Hypothalamus (tissue), 51 donors: ENCODE data around the gene SLC2A11.

ENCODE experiments used
- DNase-seq, 51 donors: peaks; one replicate each; lab custom pipeline; 2025; lab: John Stamatoyannopoulos, UW

Gene SLC2A11

GRCh38 chr22:23857606-23858483 is at the start of gene SLC2A11:
SLC2A11 (plus strand) TSS chr22:23857875; CDS start chr22:23858000, 125 bp downstream.
- peak; percentile 62 to 98 (median 92) for DNase-seq

DNA sequence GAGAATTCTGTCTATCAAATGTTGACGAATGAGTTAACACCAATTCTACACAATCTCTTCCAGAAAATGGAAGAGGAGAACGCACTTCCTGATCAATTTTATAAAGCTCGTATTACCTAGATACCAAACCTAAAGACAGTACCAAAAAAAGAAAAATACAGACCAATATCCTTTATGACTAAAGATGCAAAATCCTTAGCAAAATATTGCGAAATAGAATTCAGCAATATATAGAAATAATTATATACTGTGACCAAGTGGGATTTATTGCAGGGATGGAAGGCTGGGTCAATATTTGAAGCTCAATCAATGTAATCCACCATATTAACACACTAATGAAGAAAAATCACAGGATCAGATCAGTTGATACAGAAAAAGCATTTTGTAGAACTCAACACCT is 45.3 kb upstream of the SLC2A11 start:
- DNase-seq, result no peak

- no peak for DNase-seq
Measured at GRCh38 chr22:23815541-23816155, 42.0 kb upstream of the SLC2A11 start.

GRCh38 chr22:23816156-23816976 is 41.3 kb upstream of the SLC2A11 start:
- DNase-seq, result peak in 17 of 51 donors; percentile 12 to 52 (median 26)

GRCh38 chr22:23817146-23817545 is 40.5 kb upstream of the SLC2A11 start:
- no peak for DNase-seq

DNA sequence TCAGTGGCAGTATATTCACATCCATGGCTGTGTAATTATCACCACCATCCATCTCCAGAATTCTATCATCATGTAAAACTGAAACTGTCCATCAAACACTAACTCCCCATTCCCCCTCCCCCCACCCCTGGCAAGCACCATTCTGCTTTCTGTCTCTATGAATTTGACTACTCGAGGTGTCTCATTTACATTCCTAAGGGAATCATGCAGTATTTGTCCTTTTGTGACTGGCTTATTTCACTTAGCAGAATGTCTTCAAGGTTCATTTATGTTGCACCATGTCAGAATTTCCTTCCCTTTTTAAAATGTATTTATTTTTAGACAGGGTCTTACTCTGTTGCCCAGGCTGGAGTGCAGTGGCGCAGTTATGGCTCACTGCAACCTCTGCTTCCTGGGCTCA is 39.1 kb upstream of the SLC2A11 start:
- no peak for DNase-seq

DNA sequence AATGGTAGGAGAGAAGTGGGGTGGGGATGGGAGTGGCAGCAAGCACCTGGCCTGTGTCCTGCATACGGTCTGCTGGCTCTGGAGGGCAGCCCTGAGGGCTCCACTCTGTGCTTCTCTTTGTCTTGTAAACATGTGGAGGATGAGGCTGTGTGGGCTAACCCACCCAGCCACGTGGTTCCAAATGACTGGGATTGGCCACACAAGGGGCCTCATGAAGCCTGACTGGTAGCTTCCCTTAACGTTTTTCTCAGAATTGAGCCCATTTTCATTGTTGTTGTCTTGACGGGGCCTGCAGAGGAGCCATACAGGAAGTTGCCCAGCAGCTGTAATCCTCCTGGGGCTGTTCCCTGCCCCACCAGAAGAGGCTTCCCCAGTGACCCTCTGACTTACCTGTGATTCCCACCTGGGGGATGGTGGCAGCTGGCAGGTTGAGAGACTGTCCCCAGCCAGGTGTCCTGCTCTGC is 36.9 kb upstream of the SLC2A11 start:
- no peak for DNase-seq

DNA sequence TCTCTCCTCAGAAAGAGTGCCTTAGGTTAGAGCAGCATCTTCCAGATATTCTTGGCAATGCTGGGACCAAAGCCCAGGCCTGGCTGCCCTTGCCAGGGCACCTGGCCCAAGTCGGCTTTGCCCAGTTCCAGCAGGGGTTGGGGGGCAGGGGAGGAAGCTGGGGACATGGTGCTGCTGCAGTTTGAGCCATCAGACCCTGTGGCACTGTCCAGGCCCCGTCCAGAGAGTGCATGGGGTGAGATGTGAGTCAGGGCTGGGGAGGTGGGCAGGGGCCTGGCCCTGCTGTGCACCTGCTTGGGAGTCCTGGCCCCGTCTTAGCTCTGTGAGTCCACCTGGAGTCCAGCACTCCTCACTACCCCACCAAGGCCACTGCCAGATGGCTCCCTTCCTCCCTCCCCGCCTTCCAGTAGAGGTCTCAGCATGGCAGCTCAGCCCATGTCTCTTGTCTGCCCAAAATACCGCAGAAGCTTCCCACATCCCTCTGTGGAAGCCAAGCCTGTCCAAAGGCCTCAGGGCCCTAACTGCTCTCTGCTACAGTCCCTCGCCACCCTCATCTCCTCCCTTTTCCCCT is 35.5 kb upstream of the SLC2A11 start:
- DNase-seq, result peak in 12 of 51 donors; percentile 16 to 56 (median 33)

- peak in 1 of 51 donors; percentile 38 for DNase-seq
Measured at GRCh38 chr22:23823331-23823791, 34.3 kb upstream of the SLC2A11 start.

GRCh38 chr22:23824476-23825245 is 33.0 kb upstream of the SLC2A11 start:
- no peak for DNase-seq

DNA sequence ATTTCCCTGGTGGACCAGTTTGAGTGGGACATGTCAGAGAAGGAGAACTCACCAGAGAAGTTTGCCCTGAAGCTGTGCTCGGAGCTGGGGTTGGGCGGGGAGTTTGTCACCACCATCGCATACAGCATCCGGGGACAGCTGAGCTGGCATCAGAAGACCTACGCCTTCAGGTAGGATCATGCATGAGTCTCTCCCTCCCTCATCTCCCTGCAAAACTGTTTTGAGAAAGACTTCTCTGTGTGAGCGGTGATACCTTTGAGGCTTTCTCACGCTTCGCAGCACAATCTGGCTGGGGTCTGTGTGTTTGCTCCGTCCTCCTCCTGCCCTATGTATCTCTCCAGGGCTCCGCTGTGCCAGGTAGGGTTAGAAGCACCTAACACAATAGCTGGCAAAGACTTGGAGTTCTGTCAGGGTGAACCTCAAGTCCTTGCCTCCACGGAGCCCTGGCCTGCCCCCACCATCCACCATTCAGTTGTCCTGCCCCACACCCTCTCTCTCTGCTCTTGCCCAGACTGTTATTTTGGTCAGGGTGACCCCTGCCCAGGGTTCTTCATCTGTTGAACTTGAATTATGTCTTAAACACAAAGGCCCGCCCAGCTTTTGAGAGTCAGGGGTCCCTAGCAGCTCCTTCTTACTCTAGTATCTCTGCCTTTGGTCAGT is 32.3 kb upstream of the SLC2A11 start:
- no peak for DNase-seq

DNA sequence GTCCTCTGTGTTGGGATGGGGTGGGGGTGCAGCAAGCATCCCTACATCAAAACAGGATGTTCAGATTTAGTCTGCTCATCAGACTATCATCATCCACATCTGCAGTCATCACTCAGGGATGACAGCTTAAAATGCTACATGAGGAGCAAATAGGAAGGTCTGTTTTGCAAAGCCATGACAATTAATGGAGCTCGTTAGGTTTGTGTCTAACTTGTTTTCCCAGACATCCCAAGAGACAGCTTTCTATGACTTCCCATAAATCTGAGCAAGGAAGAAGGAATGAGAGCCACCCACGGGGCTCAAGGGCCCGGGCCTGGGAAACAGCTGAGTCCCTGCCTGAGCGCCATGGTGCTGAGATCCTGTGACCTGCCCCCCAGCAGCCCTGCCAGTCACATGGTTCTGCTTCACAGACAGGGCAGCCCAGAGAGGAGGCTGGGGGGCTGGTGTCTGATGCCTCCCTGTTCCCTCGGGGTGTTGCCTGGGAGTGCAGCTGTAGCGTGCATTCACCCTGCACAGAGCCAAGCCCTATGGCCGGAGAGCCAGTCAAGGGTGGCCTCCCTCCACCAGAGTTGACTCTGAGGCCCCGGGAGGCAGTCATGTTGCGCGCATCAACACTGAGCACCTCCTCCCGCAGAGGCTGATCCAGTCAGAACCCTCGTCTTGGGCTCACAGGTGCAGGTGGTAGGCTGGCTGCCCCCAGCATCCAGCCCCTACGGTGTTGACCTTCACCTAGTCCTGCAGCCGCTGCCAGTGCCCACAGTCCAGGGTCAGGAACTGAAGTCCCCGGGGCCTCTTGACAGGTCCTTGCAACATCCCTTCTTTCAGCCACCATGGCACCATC is 30.9 kb upstream of the SLC2A11 start:
- DNase-seq, result no peak

DNA sequence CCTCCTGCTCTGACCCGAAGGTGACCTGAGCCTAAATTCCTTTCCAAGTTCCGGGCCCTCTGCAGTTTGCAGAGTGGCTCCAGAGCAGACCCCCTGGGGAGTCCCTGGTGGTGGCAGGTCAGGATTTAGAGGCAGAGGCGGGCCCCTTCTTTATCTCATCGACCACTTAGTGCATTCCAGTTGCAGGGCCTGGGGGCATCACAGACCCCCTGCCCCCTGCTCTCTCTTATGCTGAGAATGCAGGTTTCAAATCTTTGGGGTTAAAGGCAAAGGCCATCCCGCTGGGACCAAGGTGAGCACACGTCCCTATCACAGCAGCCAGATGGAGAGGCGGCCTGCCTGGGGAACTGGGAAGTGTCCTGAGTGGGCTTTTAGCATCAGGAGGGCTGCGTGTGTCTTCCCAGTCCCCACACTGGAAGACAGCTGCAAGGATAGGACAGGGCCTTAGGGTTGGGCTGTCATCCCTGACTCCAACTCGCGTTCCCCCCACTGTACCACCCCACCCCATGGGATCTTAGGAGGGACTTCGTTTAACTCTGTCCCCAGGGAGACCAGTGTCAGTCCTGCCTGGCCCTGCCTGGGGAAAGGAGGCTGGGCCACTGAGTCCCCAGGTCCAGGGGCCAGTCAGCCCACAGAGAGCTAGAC is 30.2 kb upstream of the SLC2A11 start:
- DNase-seq, result no peak

DNA sequence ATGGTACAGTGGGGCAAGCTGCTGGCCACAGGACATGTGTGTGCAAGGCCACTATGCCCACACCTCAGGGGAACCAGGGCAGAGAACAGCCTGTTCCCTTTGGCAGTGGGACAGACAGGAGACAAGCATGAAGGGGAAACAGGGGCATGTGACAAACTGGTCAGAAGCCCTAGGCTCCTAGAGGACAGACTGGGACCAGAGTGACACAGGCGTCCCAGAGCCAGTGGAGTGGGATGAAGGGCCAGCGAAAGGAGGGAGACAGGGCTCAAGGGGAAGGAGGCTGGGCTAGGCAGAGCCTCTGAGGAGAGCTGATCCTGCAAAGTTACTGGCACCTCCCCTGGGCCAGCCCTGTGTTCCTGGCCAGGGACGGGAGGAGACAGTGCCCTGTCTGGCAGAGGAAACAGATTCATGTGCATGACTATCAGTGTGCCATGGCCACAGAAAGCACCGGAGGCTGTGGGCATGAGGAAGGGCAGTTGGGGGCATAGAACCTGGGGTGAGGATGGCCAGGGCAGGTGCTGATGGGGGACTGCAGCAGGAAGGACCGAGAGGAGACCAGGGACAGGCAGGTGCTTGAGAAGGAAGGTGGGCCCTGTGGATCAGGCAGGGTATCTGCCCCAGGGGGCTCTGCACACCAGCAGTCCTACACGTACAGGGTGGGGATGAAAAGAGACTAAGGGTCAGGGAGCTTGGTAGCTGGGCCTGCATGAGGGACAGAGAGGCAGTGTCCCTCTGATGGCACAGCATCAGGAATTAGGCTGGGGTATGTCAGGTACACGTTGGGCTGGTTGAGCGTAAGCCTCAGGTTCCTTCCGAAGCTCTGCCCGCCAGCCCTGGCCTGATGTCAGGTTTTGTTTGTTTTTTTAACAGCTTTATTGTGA is 28.6 kb upstream of the SLC2A11 start:
- peak in 6 of 51 donors; percentile 13 to 52 (median 40) for DNase-seq

DNA sequence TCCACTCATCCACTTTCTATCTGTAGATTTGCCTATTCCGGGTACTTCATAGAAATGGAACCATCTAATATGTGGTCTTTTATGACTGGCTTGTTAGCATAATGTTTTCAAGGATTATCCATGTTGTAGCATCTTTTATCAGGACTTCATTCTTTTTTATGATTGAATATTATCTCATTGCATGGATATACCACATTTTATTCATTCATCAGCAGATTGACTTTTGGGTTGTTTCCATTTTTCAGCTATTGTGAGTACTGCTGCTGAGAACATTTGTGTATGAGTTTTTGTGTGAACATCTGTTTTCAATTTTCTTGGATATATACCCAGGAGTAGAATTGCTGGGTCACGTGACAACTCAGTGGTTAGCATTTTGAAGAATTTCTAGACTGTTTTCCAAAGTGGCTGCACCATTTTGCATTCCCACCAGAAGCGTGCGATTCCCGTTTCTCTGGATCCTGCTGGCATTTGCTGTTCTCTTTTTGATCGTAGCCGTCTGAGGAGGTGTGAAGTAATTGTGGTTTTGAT is 27.8 kb upstream of the SLC2A11 start:
- DNase-seq, result no peak

DNA sequence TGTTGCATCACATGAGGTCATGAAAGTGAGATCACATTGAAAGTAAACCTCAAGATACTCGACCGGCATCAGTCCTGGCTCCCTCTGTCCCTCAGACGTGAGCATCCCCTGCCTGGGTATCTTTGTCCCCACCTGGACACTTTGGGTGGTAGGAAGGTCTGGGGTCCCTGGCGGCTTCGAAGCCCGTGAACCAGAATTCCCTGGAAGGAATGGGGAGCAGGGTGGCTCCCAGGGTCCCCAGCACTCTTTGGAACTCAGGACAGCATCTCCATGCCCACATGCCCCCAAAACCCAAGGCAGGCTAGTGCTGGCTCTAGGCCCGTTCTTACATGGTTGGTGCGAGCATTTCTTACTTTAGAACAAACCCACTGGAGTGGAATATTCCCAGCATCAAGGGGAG is 26.4 kb upstream of the SLC2A11 start:
- DNase-seq, result no peak

DNA sequence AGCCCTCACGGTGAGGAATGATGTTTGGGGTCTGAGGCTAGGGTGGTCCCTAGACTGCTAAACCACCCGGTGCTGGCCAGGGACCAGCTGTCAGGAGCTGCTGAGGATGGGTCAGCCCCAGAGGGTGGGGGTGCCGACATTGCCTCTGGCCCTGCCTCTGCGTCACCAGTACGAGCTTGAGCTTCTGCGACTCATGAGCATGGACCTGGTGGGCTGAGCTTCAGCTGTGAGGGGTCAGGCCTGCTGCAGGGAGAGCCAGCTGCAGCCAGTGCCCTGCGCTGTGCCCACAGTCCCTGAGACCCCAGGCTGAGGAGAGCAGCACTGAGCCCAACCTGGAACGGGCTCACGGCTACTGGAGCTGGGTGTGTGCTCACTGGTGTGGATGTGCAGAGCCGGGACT is 25.9 kb upstream of the SLC2A11 start:
- DNase-seq, result no peak
